ENCODE measurements around the gene MYL7.

DNA sequence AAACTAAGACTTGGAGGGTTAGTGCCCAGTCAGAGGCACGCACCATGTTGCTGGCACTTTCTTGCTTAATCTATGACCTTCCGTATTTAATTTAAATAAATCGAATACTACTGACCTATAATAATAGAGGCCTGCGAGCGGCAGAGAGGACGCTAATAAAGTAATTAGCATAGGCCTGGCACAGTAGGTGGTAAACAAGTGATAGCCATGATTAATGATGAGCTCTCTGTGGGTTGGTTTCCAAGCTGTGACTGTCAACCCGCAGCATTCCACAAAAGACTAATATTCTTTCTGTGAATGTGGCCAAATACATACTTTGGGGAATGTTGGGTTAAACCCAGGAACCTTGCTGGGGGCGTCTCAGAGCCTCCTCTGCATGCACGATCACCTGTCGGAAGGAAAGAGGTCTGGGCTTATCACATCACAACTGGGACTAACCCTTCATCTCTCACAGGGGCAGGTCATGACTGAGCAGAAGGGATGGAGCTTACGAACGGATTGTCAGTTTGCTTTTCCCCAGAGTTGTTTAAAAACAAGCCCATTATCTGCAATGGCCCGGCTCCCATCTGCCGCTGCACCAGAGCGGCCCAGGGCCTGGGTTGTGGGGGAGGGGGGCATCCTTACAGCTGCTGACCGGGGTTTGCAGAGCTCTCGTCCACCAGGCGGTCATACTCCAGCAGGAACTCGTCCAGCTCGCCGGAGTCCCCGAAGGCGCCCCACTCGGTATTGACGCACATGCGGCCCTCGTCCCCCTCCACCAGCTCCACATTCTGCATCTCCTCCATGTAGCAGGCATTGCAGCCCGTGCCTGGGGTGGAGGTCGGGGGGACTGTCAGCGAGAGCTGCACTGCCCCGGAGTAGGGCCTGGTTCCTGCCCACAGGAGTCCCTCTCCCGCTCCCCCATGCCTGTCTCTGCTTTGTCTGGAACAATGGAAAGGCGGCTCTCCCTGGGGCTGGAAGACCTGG, 6.2 kb upstream of the MYL7 start:
- TF ChIP-seq, protein P1, sequence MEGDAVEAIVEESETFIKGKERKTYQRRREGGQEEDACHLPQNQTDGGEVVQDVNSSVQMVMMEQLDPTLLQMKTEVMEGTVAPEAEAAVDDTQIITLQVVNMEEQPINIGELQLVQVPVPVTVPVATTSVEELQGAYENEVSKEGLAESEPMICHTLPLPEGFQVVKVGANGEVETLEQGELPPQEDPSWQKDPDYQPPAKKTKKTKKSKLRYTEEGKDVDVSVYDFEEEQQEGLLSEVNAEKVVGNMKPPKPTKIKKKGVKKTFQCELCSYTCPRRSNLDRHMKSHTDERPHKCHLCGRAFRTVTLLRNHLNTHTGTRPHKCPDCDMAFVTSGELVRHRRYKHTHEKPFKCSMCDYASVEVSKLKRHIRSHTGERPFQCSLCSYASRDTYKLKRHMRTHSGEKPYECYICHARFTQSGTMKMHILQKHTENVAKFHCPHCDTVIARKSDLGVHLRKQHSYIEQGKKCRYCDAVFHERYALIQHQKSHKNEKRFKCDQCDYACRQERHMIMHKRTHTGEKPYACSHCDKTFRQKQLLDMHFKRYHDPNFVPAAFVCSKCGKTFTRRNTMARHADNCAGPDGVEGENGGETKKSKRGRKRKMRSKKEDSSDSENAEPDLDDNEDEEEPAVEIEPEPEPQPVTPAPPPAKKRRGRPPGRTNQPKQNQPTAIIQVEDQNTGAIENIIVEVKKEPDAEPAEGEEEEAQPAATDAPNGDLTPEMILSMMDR (IDR thresholded peaks at IDR 0.05; ENCODE audit: low read length): no peak
- no peak for TF ChIP-seq EZH2 (IDR thresholded peaks at IDR 0.05; ENCODE audit: borderline replicate concordance, low read length)

Measured in OCI-LY1 (cell line).